Stimulated activated CD8-positive, alpha-beta memory T cell treated with anti-CD3 and anti-CD28 coated beads, Interleukin-4, amount 100 ng/mL, for 24 hours (primary cell): ENCODE measurements around the gene SMC2.

ENCODE experiments used
- DNase-seq: peaks from one replicate; pipeline ENCODE4 v3.0.0-alpha.2; 2020; ENCODE audit warnings: low read depth

SMC2 gene

DNA sequence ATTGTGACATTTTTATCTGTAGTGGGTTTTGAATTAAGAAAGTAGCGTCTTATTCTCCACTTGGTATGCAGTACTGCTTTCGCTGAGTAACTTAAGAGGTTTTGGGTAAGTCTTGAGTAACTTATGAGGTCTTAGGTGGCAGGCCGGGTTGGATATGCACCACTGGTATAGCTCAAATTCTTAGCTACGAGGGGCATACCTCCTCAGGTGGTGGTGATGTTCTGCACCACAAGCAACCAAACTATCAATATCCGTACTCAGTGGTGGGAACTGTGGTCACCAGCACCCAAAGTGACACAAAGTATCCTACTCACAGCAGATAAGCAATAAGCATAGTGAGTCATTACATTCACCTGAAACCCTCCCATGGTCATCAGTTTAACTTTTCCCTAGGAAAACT is 13.7 kb downstream of the SMC2 start:
- DNase-seq = no peak

DNA sequence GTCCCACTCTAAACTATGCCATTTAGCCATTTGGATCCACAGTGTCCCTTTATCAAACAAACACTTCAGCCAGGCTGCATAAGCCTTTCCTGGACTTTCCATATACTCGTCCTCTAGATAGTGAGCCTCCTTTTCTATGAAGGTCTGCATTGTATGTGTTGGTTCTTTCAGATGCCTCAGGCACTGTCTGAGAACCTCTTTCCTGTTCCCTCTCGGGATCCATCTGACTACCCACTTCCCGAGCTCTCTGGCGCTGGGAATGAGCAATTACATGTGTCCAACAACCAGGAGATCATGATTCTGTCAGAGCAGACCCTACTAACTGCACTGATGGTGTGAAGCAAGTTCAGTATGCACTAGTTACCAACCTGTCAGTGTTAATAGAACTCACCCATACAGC is 14.2 kb downstream of the SMC2 start:
- no peak for DNase-seq

DNA sequence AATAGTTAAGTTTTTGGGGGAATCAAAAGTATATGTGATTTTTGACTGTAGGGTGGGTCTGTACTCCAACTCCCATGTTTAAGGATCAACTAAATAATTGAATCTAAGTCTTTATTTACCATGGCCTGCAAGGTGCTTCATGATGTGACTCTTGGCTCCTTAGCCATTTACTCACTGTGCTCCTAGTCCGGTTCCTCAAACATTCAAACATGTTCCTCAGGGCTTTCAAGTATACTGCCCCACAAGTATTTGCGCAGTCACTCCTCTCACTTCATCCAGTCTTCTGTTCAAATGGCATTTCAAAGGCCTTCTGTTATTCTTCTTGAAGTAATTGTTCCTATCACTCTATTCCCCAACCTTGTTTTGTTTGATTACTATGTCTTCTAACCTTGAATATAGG is 16.4 kb downstream of the SMC2 start:
- no peak for DNase-seq

DNA sequence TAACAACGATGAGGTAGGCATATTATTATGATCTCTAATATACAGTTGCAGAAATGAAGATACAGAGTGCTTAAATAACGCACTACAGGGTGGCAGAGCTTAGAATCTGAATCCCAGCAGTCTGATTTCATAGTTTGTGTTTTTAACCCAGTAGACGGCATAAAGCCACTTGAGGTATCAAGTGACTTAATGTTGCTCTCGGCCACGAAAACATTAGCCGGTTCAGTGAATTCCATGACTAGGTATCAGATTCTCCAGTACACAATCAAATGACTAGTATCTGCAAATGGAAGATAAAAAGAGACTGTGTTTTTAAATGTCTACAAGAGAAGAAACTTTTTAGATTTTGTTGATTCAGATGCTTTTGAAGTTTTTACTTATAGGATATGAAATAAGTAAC is 24.8 kb downstream of the SMC2 start:
- no peak for DNase-seq

DNA sequence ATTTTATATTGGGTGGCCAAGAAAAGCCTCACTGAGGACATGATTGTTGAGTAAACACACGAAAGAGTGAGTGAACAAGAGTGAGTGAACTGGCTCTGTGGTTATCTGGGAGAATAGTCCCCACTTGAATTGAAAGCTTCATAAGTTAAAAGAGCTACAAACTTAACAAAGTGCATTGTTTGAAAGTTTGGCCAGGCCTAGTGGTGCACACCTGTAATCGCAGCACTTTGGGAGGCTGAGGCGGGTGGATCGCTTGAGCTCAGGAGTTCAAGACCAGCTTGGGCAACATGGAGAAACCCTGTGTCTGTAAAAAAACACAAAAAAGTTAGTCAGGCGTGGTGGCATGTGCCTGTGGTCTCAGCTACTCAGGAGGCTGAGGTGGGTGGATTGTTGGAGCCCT is 26.9 kb downstream of the SMC2 start:
- DNase-seq = no peak

DNA sequence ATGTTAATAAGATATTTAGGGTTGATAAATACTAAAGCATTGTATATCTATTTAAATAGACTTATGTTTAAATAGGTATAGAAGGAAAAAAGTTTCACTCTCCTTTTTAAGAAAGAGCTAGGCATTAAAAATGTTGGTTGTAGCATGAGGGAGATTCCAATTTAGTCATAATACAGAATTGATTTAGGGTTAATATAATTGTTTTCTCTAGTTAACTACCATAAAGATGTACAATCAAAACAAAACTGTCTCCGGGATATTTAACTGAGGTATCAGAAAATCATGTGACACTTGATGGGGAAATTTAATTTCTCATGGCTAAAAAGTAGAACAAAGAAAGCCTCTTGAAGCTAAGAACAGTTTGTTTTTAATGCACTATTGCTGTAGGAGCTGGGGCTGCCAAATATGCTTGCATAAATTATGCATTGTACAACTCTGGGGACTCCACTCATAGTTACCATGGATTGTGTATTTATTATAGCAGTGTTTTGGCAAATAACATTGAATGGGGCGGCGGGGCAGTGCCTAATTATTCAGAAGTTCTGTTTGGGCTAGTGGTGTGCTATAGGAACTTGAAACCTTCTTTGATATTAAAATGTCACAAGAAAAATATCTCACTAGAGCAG is 44.2 kb downstream of the SMC2 start:
- no peak for DNase-seq

DNA sequence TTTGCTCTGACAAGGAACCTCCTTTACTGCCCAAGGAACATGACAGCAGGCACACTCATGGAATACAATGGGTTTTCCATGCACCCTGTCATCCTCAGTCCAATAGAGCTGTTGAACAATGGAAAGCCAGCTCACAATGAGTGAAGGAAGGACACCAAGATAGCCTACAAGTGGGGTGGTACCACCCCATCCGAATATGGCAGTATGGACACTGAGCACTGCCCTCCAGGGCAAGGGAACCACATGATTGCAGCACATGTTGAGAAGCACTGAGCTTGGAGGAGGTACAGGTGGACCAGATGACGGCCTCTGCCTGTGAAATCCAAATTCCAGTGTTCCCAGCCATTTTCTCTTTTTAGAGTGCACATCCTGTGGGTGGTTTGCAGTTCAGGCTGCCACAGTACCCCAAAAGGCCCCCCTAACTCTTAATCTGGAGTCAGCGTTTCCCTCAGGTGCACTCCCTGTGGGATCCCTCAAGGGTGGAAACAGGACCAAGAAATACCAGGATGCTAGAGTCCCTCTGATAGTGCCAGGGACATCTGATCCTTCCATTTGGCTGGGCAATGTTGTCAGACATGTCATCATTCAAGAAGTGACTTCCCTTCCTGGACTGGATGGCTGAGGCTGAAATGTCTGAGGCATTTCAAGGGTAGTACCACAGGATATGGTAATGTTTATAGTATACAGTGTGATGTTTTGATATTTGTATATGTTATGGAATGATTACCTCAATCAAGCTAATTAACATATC is 48.9 kb downstream of the SMC2 start:
- no peak for DNase-seq

DNA sequence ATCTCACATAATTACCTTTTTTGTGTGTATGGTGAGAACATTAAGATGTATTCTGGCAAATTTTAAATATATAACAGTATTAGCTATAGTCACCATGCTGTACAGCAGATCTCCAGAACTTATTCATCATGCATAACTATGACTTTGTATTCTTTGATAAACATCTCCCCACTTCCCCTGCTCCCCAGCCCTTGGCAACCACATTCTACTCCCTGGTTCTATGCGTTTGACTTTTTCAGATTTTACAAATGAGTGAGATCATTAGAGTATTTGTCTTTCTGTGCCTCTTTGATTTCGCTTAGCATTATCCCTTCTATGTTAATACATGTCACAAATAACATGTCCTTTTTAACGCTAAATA is 49.4 kb downstream of the SMC2 start:
- no peak for DNase-seq

DNA sequence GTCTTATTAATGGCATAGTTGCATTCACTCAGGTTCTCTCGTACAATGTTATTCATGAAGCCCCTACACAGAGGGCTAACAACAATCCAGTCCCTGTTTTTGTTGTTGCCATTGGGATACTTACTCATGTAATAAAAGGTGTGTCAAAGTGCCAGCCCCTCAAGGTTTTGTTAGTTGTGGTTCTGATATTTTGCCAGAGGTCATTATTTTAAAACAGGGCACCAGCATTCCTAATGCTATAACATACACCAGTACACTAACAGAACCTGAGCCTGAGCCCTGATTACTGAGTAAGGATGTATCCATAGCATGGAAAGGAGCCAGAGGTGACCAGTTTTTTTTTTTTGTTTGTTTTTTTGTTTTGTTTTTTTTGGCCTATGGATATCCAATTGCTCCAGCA is 50.2 kb downstream of the SMC2 start:
- DNase-seq = no peak

DNA sequence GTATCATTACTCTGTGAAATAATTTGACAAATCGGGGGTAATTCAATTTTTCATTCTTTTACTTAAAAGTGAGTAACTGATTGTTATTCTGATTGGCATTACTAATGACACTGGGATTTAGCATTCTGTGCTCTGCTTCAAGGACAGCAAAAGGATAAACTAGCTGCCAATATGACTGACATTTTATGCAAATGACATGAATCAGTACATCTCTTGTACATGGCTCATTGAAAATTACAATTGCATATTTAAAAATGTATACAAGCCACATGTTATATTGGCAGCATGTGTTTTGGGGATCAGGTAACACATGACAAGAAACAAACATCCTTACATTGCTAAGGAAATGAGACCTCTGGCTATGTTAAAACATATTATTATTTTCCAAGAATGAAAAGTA is 79.0 kb downstream of the SMC2 start:
- no peak for DNase-seq

DNA sequence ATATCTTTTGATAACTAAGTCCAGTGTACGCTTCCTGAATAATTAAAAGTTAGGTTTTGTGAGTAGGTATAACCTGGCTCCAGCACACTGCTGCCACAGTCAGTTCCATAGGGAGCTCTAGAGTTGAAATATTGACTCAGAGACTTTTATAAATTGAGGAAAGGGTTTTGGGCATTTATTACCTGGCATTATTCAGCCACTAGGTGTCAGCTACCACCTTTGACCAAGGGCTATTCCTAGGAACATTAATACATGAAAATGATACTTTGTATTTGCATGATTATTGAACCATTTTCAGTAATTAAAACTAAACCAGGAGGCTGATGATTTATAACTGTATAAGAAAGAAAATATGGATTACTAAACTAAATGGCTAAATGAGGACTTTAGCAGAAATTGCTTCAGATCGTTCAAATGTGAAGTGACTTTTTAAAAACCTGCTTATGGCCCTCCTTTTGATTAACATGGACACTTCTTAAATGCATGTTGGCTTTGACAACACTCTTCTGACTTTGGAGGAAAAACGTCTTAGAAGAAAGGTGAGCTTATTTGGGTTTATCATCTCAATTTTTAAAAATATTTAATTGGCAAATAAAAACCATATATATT is 83.0 kb downstream of the SMC2 start:
- DNase-seq = no peak

DNA sequence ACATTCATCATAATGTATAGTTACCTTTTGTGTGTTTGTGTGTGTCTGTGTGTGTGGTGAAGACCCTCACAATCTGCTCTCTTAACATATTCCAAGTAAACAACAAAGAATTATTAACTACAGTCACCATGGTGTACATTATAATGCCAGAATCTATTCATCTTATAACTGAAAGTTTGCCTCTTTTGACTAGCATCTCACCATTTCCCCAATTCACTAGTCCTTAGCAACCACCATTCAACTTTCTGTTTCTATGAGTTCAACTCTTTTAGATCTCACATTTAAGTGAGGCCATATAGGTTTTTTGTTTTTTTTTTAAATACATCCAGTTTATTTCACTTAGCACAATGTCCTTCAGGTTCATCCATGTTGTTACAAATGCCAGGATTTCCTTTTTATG is 83.6 kb downstream of the SMC2 start:
- no peak for DNase-seq
